Upper lobe of left lung (tissue), 4 donors: ENCODE measurements around the gene CCBE1.

Experiments used
- EP300 ChIP-seq, 4 donors: sonication (generic); formaldehyde crosslinking; IDR thresholded peaks; one replicate each; pipeline ENCODE4 v1.5.1; 2017; ENCODE audit warnings: antibody characterized with exemption in 4 of 4, control low read depth in 2 of 4
- POLR2AphosphoS5 ChIP-seq, 2 donors: sonication (generic); formaldehyde crosslinking; IDR thresholded peaks; one replicate each; pipeline ENCODE4 v1.5.1; 2017; ENCODE audit warnings: antibody characterized with exemption in 2 of 2
- TF ChIP-seq, protein P1 (sequence below), 6 experiments: fragments of 450-650 bp in 4 of 6; fragments of 200-600 bp in 2 of 6; sonication (generic) in 2 of 6; IDR thresholded peaks; one replicate each; pipeline ENCODE4 v1.5.1; 2016 to 2019; ENCODE audit warnings: antibody characterized with exemption in 6 of 6

DNA sequence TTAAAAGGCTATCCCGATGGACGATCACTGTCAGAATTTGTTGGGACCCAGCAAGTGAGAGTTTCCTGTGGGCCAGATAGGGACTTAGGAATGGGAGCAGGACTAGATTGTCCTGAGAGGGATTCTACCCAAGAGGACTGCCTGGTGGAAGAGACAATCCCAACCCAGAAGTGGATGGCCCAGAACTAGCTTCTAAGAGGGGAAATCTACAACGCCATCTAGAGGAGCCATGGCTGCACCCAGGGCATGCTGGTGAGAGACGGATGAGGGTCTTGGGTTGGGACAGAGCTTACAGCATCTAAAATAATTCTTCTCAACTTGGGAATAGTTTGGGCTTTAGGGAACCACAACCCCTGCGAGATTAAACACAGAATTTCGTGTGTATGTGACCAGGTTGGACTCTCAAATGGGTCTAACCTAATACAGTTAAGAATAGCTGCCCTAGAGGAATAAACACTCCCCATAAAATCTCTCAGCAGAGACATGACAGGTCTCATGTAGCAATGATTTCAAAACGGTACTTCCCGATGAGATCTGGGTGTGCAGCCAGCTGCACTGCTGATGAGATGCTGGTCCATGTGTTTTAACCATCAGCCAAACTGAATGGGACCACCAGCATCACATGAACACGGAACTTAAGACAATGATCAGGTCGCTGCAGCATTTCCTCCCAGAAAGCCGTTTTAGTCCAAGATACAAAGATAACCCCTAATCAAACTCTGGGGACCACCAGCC is 50.8 kb downstream of the CCBE1 start:
- TF ChIP-seq, protein P1, sequence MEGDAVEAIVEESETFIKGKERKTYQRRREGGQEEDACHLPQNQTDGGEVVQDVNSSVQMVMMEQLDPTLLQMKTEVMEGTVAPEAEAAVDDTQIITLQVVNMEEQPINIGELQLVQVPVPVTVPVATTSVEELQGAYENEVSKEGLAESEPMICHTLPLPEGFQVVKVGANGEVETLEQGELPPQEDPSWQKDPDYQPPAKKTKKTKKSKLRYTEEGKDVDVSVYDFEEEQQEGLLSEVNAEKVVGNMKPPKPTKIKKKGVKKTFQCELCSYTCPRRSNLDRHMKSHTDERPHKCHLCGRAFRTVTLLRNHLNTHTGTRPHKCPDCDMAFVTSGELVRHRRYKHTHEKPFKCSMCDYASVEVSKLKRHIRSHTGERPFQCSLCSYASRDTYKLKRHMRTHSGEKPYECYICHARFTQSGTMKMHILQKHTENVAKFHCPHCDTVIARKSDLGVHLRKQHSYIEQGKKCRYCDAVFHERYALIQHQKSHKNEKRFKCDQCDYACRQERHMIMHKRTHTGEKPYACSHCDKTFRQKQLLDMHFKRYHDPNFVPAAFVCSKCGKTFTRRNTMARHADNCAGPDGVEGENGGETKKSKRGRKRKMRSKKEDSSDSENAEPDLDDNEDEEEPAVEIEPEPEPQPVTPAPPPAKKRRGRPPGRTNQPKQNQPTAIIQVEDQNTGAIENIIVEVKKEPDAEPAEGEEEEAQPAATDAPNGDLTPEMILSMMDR (IDR thresholded peaks at IDR 0.05): no peak
- no peak for TF ChIP-seq EP300 (IDR thresholded peaks at IDR 0.05)
- TF ChIP-seq POLR2AphosphoS5 (IDR thresholded peaks at IDR 0.05): peak in 1 of 2 donors; percentile 16
